GM19043 (cell line): Measurements from ENCODE around the gene PNPLA8.
"Not testable (repeated sequence)": the region's sequence is repeated elsewhere in the genome, so short reads cannot be mapped to it uniquely, and the experiment has no call there.

ENCODE experiments used
- ATAC-seq: cut with Tn5 transposase; IDR thresholded peaks from one replicate; pipeline ENCODE4 v1.9.1; 2021; ENCODE audit warnings: low read depth; ENCODE audit not compliant: unreplicated experiment

The PNPLA8 gene

DNA sequence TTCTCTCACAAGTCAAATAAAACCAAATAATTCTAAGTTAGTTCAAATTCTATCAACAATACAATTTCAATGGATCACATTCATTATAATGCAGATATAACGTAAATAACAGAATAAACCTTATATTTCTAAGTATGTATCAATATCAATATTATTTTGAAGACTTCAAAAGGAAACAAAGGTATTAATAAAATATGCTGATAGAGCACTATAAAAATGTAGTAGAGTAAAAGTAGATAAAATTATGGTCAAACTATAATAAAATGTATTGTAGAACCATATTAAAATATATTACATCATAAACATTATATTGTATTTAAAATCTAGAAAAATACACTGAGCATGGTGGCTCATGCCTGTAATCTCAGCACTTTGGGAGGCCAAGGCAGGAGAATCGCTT is 46.2 kb downstream of the PNPLA8 start:
- ATAC-seq = no peak

DNA sequence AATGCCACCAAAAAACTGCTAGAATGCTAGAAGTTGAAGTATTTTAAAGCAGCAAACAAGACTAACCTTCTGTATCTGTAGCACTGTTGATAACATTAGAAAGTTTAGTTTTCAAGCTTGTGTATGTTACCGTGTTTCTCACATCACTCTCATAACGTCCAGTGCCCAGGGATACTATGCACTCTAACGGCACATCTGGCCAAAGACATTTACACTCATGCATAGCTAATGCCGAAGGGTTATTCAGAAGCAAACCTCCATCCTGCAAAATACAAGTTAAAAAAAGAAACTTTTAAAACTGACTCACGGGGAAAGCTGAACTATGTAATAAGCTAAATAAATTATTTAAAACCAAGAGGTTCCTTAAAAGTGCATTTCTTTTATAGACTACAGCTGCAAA is 46.8 kb downstream of the PNPLA8 start:
- no peak for ATAC-seq

DNA sequence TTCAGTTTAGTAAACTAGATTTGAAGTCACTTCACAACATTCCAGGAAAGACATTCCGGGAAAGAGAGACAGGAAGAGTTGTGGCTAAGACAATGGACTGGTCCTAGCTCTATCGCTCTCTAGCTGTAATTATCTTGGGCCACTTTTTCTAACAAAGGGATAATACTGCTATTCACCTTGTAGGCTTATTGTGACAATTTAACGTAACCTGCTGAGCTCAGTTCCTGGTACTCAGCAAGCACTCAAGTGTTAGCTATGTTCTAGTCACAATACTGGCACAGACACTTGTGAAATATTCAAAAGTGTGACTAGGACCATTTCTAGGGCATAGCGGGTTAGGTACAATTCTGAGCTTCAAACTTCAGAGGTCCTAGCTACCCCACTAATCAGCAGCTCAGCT is 57.7 kb downstream of the PNPLA8 start:
- ATAC-seq = no peak

DNA sequence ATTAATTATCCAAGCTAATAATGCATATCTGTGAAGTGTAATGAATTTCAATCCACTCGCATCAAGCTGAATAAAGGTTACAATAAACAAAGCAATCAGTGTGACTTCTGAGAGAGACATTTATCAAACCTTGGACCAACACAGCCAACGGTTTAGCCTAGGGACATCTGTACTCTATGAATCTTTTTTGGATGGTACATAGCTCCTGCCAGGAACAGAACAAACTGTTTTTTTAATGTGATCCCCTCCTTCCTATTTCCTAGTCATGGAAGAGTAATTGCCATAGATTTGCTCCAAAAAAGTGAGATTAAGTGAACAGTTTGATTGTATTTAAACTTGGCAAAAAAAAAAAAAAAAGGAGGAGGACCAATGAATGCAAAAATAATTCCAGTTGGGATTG is 58.5 kb downstream of the PNPLA8 start:
- ATAC-seq = no peak

DNA sequence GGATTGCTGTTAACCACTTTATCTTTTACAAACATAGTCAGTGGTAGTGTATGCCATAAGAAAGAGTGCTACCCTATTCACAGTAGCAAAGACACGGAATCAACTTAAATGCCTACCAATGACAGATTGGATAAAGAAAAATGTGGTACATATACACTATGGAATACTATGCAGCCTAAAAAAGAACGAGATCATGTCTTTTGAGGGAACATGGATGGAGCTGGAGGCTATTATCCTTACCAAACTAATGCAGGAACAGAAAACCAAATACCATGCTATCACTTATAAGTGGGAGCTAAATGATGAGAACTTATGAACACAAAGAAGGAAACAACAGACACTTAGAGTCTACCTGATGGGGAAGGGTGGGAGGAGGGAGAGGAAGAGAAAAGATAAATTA is 59.6 kb downstream of the PNPLA8 start:
- ATAC-seq = not testable (repeated sequence)

DNA sequence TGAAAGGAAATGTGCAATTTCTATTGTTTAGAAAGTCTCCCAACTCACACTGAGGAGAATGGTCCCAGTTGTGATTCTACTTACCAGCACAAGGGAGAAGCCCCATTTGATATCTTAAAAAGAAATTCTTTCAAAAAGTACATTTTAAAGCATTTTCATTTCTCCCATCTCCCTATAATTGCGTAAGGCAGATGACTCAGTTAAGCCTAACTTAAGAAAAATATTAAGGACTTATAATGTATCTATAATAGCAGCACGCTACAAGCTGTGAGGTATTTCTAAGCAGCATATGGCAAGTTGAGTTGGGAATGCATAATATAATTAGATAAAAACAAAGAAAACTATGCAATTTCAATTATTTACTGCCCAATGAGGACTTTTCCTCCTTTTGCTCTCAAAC is 61.2 kb downstream of the PNPLA8 start:
- ATAC-seq = no peak

DNA sequence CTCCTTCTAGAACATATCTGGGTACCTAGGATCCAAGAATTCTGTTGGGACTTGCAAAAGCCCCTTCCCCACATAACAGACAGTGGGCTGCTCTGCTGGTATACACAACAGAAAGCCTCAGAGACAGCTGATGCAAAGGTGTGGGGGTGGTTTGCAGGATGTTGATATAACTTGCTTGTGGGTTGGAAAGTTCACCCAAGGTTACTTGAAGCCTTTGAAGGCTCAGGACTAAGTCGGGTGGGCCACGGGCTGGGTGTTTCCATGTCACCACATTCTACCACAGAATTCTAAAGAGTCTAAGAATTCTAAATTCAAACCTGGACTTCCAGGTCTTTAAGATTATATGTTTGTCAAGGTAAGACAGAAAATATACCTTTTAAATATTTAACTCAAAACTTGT is 62.3 kb downstream of the PNPLA8 start:
- no peak for ATAC-seq

DNA sequence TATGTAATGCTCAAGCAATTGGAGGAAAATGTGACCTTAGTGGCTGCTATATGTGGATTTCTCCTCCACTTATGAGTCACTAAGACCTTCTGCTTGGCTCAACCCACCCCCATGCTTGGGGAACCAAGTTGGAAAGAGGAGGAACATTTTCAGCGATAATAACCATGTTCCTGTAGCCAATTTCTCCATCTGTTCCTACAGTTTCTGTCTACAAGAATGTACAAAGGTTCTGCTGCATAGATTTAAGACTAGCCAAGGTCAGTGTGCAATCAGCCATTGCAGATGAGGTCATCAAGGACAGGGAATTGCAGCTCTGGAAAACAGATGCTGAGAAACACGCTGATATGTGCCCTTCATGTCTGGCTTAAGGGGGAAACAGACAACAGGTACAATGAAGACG is 64.1 kb downstream of the PNPLA8 start:
- no peak for ATAC-seq

DNA sequence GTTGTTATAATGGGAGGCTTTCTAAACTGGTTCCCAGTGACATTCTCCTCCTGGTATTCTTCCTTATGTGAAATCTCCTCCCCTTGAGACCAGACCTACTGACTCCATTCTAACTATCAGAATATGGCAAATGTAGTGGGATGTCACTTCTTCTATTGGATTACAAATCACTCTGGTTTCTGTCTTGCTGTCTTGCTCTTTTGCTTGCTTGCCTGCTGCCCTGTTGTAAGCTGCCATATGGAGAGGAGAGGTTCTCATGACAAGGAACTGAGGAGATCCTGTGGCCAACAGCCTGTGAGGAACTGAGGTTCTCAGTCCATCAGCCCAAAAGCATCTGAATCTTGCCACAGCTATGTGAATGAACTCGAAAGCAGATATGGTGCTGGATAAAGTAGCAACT is 65.0 kb downstream of the PNPLA8 start:
- ATAC-seq = no peak

DNA sequence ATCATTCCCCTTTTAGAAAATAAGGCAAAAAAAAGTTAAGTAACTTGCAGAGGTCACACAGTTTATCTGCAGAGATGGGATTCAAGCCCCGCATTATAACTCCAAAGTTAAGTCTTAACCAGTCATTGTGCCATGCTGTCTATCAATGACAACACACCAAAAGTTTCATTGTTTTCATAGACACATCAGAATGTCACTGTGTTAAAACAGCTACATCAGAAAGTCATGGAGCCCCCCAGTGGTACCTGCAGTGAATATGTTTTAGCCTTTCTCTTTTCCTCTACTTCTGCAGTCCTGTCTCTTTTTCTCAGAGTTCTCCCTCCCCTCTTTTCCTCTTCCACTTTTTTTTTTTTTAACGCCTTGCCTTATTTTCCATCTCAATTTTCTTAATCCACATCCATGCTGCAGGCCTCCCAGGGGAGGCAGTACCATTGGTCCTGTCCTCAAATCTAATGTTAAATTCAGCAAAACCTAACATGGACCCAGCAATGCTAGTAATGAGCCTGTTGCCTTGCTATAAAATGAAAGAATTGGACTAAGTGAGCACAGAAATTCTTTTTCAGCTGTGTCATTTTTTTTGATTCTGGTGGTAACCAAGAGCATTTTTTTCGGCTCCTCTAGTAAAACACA is 65.9 kb downstream of the PNPLA8 start:
- no peak for ATAC-seq

DNA sequence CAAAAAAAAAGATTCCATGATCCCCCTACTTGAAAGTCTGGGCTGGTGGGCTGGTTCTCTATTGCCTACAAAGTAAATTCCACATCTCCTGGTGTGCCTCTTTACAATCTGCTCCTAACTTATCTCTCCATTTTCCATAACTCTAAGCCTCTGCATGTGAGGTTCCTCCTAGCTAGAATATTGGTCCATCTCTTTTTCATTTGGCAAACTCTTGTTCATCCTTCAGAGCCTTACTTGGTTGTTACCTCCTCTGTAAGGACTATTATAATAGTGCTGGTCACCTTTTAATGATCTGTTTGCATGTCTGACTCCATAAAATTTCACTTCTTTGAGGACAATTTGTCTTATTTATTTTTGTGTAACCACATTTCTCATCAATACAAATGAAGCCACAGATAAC is 68.1 kb downstream of the PNPLA8 start:
- no peak for ATAC-seq

DNA sequence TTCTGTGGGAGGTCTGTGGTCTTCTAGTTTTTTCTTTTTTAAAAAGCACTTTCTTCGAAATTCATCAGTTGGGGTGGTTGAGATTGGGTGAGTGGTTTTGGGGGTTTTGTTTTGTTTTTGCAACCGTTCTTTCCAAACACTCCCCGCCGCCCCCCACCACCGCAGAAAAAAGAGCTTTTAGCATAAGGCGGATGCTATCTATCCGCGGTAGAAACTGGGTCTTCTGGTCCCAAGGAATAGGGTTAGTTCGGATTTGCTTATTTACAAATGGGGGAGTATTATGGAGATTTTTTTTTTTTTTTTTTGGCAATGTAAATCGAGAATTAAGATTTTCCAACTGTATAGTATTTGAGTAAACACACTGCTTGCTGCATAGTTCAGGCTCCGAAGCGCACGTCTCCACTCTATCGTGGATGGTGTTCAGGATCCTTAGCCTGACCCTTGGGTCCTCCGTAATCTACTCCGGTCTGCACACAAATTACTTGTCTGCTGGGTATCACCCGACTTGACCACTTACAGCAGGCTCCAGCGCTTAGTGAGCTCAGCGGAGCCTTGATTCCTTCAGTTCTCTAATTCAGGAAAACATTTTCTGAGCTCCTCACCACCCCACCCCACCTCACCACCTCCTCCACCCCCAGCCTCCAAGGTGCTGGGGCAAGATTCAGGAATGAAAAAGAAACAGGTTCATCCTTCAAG is 68.9 kb downstream of the PNPLA8 start:
- no peak for ATAC-seq

DNA sequence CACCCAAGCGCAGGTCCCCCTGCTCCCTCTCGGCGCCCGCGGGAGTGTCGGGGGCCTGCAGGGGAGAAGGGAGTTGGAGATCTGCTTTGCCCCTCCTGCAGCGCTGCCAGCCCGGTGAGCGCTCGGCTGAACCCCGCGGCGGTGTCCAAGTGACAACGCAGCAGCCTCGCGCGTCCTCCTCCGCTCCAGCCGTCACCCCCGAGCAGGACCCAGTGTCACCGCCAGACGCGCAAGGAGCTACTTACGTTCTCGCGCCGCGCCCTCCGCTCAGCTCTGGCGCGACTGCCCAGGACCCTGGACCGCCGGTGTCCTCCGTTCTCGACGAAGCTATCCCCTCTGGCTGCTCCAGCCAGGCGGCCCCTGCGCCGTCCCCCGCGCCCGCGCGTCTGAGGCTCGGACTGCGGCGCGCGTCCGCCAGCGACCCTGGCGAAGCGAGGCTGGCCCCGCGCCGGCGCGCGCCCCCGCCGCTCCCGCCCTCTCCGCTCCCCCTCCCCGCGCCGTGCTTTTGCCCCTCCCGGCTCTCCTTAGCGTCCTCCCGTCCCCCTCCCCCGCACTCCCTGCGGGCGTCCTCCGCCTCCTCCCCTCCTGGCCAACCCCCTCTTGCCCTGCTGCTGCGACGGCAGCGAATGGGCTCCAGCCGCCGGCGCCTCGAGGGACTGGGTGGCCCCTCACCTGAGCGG is 69.8 kb downstream of the PNPLA8 start, which contains the start of gene NRCAM:
TSS of gene NRCAM (minus strand) at position 439 of the 680 bp plus-strand sequence. CDS start 216,372 bp downstream, outside the sequence.
- ATAC-seq = no peak

DNA sequence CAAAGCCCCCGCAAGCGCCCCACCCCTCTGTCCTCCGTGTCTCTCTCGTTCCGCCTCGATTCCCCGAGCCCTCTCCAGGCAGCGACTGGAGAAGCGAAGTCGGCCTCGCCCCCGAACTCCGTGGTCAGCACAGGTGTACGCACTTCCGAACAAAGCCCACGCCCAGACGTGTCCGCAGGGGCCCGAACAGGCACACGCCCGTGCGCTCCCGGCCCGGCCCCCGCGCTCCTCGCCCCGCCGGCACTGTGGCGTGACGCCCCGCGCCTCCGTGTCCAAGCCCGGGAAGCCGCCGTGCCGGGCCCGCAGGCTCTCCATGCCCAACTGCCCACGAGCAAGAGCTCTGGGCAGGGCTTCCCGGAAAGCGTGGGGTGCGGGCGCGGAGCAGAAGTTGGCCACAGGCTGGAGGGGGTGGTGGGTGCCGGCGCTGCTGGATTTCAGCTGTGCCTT is 70.4 kb downstream of the PNPLA8 start:
- ATAC-seq = no peak

DNA sequence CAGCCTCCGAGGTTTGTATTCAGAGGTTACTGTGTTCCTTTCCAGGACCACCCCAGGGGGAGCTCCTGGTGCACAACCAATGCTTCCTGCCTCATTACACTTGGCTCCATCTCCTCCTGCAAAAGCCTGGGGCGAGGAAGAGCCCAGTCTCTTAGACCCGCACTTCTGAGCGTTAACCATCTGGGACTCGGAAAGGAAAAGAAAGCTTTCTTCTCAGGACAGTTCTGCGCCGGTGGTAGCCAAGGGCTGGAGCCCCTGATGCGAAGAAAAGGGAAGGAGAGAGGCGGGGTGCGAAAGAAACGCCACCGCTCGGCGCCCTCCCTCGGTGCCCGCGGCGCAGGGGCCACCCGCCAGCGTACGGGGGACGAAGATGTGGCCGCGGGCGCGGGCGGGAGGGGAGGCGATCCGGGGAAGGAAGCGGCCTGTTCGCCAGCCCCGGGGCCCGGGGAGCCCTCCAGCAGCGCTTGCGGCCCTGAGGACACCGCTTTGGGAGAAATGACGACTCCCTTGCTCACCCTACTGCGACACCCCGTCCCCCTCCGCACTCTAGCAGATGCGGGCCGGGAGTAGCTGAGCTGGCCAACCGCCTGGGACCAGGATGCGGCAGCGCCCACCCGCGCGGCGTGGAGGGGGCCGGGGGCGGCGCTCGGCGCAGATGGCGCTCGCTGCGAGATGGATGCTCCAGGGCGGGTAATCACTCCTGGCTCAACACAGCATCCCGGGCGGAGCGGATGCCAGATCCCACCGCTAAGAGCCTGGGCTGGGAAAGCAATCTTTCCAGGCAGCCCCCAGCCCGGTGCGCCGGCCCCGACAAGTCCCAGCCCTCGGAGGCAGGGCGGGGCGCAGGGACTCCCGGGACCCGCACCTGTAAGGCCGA is 71.0 kb downstream of the PNPLA8 start:
- ATAC-seq = no peak

DNA sequence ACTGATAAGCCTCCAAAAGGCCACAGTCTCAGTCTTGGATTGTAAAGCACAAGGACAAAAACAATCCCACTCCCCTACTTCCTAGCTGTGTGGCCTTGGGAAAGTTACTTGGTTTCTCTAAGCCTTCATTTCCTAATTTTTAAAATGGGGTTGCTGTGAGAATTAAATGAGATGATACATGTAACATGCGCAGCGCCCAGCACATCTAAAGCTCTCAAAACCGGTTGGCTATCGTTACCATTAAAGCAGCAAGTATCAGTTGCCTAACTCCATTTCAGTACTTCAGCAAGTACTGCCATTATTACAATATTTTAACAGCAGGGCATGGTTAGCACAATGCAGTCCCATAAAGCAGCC is 71.6 kb downstream of the PNPLA8 start:
- ATAC-seq = no peak

DNA sequence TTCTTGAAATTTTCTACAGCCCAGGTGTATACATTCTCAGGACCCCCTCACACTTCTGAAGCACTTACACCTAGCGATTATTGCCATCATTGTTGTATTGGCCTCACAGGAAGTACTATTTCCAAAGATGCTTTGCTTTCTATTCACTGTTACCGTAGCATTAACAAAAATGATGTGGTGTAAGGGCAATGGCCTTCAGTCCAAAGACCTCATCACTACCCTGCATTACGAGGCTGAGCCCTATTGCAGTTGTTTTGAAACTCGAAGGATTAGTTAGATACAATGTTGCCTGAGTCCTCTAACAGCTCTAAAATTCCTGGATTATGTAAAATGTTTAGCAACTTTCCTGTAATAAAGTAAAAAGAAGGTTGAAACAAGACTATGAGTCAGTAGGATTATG is 72.6 kb downstream of the PNPLA8 start:
- ATAC-seq = no peak

DNA sequence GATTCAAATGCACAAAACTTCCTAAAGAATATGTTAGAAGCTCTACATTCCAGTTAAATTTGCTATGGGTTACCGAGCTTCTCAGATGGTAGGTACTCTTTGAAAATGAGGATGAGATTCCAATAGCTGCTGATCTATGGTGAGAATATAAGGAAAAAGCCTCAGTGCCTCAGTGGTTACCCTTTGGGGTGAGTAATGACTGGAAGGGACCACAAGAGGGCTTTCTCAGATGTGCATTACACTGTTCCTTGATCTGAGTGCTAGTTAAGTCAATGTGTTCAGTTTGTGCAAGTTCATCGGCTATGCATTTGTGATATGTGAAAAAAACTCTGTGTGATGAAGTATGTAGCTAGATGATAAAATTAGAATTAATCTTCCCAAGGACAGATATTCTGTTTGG is 73.2 kb downstream of the PNPLA8 start:
- ATAC-seq = no peak

DNA sequence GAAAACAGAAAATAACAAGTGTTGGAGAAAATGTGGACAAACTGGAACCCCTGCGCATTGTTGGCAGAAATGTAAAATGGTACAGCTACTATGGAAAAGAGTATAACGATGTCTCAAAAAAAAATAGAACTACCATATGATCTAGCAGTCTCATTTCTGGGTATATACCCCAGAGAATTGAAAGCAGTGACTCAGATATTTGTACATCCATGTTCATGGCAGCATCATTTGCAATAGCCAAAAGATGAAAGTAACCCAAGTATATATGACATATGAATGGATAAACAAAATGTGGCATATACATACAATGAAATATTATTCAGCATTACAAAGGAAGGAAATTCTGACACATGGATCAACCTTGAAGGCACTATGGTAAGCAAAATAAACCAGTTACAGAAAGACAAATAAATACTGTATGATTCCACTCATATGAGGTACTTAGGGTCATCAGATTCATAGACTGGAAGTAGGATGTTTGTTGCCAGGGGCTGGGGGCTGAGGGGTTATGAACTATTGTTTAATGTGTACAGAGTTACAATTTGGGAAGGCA is 74.6 kb downstream of the PNPLA8 start:
- ATAC-seq = no peak

DNA sequence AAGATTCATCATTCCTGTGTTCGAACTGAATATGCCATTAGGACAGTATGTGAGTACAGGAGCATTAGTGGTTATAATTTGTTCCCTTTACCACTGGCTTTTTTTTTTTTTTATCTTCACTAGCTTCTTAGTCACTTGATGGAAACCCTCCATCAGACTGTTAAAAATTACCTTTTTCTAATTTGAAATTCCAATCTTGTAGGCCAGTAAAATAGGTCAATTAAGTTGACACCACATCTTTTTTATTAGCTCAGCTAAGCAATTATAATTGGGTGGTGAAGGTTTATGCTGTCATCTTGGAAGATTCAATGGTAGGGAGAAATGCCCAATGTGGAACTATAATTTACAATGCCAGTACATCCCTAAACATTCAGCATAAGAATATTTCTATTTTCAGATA is 75.8 kb downstream of the PNPLA8 start:
- no peak for ATAC-seq

DNA sequence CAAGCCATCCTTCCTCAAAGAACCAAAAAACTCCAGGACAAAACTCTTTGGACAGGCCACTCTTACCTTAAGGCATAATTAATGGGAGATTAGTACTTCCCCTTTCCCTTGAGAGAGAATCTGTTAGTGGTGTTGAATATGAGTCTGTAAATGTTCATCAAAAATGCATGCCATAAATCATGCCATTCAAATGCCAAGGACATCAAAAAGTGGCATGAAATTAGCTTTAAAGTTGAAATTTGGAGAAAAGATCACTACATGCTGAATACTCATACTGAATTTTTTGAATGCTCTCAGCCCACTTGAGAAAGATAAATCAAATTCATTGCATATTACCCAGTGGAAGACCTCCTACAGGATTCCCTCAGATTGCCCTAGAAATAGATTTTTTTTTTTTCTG is 76.4 kb downstream of the PNPLA8 start:
- no peak for ATAC-seq
